Skin epidermis (tissue), 12 donors: ENCODE measurements around the gene TIAM1.

Source experiments
- H3K27ac ChIP-seq, 21 experiments: fragments of 200-600 bp; sonication (generic) in 11 of 21; one replicate each; pipeline ENCODE4 v1.5.0; 2020; ENCODE audit warnings: mild to moderate bottlenecking in 3 of 21, inconsistent platforms in 2 of 21, moderate library complexity in 2 of 21
- H3K4me3 ChIP-seq, 7 experiments: fragments of 200-600 bp; sonication (generic) in 2 of 7; one replicate each; pipeline ENCODE4 v1.5.0; 2020; ENCODE audit warnings: inconsistent platforms in 2 of 7, mild to moderate bottlenecking in 2 of 7, moderate library complexity in 1 of 7

TIAM1 gene

GRCh38 chr21:31295676-31296075, 48.4 kb downstream of the TIAM1 start:
- Histone ChIP-seq H3K4me3 (no peak overlapping the region), H3K27ac (no peak overlapping the region)

- H3K27ac ChIP-seq = peak overlapping the region in 1 of 21 experiments; percentile 6
- no peak overlapping the region for H3K4me3 ChIP-seq
Measured at GRCh38 chr21:31294691-31295090, 49.4 kb downstream of the TIAM1 start.

DNA sequence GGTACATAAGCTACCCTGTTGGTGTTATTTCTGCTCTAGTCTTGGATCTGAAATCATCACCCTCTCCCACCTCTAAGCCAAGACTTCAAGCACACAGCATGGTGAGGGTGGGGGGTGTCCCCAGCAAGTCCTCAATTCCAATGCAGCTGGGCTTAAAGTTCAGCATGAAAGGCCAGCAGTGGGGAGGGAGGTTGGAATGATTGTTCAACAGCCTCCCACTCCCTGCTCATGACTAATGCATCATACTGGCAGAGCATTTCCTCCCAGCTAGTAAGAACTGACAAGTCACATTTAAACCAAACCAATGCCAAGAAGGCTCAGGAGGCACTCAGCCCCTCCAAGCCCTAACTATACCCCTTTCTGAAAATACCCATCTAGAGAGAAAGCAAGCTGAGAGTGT, 50.1 kb downstream of the TIAM1 start:
- Histone ChIP-seq H3K27ac (peak overlapping the region in 2 of 21 experiments; percentile 6 to 15), H3K4me3 (no peak overlapping the region)

DNA sequence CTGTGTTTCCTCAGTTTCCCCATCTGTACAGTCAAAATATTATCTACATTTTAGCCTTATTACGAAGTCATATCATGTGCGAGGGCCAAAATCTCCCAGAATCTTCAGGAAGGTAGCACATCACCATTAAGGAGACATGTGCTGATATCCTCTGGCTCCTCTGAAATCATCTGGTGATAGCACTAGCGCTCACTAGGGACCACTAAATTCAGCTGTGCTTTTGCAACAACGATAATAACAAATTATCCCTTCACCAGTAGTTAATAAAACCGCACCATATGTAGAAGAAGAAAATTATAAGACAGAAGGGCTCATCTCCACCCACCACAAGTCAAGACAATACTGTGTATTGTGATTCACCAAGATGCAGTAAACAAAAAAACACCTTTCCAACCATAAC, 53.3 kb downstream of the TIAM1 start:
- Histone ChIP-seq H3K4me3 (no peak overlapping the region), H3K27ac (no peak overlapping the region)

- Histone ChIP-seq H3K27ac (no peak overlapping the region), H3K4me3 (no peak overlapping the region)
Measured at GRCh38 chr21:31289702-31290101, 54.4 kb downstream of the TIAM1 start.

- Histone ChIP-seq H3K27ac (no peak overlapping the region), H3K4me3 (no peak overlapping the region)
Measured at GRCh38 chr21:31288191-31288590, 55.9 kb downstream of the TIAM1 start.

DNA sequence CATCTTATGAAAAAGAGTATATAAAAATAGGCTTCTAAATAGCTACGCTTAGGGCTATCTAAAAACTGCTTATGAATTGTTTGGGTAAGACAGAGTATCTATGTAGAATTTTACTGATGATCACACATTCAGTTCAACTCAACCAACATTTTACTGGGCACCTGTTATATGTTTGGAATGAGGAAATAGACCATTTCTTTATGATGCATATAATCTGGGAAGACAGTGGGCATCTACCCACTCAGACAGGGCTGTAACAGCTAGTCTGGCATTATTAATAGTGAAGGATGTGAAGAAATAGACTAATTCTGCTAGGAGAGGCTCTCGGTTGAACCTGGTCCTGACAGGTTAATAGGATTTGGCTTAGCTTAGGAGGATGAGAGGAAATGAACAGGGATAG, 56.9 kb downstream of the TIAM1 start:
- H3K27ac ChIP-seq = no peak overlapping the region
- H3K4me3 ChIP-seq = no peak overlapping the region

- no peak overlapping the region for H3K4me3 ChIP-seq
- no peak overlapping the region for H3K27ac ChIP-seq
Measured at GRCh38 chr21:31286621-31287020, 57.4 kb downstream of the TIAM1 start.

DNA sequence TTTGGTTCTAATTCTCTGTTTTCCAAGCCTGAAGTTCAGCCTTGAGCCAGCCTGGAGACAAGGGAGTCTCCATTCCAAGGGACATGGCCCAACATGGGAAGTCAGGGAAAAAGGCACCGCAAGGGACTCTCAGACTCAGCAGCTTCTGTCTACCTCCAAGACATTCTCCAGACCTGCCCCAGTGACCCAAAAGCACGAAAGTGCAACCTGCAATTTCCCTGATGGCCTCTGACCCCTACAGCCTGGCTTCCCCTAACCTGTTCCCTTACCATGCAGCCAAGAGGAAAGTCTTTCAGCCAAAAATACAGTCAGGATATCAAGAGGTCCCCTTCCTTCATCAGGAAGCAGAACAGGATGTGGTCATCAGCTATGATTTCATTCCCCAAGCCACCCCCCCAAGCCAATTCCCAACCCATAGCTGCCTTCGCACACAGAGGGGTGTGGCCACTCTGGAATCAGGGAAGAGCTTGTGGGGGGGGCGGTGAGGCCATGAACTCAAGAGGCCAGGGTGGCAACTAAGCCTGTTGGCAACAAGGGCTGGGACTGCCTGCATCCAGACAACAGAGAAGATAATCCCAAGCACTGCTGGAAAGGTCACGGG, 59.2 kb downstream of the TIAM1 start:
- H3K27ac ChIP-seq = no peak overlapping the region
- H3K4me3 ChIP-seq = no peak overlapping the region

DNA sequence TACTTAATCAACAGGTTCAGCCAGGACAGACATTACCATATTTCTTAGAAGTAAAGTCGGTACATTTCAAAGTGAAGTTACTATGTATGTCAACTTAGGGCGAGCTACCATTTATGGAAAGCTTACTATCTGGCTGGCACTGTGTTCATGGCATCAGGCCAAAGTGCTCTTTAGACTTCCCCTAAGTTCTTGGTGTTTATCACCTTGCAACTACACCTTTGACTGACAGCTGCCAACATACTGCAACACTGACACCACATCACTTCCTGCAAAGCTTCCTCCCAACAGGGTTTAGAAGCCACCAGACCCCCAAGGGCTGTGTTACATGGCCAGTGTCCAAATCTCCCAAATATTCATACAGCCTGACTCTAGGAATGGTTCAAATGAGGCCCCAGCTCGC, 61.0 kb downstream of the TIAM1 start:
- H3K4me3 ChIP-seq = no peak overlapping the region
- peak overlapping the region in 2 of 21 experiments; percentile 7 to 36 for H3K27ac ChIP-seq

DNA sequence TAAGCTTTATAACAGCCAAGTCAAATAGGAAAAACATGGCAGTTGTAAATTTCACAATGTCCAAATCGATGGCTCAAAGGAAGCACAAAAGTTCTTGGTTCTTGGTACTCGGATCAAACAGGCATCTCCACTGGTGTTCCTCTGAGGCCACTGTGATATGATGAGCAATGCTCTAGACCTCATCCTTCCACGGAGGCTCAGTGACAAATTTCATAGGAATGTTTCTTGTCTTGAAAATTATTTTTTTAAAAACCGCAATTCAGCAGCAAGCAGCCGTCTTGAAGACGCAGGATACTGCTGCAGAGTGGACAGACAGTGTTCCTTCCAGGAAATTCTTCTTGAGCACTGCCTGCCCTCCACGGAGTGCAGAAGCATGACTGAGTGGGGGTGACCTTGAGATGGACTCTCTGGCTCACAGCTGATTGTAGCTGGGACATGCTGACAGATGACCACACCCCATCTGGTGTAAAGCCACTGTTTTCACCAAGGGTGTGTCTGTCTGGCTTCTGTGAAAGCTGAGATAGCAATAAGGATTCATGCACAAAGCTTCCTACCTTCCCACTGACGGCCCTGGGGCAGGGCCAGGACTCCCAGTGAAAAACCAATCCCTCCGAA, 61.9 kb downstream of the TIAM1 start:
- Histone ChIP-seq H3K27ac (peak overlapping the region in 3 of 21 experiments; percentile 7 to 36 (median 11)), H3K4me3 (no peak overlapping the region)

DNA sequence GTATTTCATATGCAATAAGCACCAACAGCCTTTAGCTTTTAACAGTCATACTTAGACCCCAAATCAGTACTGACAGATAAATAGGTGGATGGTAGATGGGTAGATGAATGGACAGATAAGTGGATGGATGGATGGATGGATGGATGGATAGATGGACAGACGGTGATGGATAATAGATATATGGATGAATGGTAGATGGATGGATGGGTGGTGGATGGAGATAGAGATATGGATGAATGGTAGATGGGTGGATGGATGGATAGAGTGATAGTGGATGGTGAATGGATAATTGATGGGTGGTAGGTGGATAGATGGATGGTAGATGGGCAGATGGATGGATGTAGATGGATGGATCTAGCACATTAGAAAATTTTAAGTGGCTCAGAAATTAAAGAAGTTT, 62.5 kb downstream of the TIAM1 start:
- no peak overlapping the region for H3K27ac ChIP-seq

GRCh38 chr21:31279986-31280385, 64.1 kb downstream of the TIAM1 start:
- H3K27ac ChIP-seq = no peak overlapping the region
- no peak overlapping the region for H3K4me3 ChIP-seq

More for the DNA sequence above, 62.5 kb downstream of the TIAM1 start:
- H3K4me3 ChIP-seq = no peak overlapping the region

DNA sequence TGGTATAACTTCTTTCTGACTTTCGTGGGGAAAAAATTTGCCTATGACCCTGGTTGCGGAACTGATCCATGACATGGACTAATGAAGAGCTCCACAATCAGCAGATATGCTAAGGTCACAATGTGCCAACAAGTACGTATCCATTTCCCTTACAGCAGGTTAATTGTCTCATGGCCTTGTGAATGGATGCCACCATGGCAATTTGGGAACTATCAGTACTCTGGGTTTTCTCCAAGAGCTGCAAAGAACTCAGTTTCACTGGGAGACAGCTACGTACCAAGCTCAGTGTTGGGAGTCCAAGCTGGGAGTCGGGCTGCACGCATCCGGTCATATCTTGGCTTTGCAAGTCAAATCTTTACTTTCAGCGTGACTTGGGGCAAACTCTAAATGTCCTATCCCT, 64.8 kb downstream of the TIAM1 start:
- Histone ChIP-seq H3K27ac (no peak overlapping the region), H3K4me3 (no peak overlapping the region)

DNA sequence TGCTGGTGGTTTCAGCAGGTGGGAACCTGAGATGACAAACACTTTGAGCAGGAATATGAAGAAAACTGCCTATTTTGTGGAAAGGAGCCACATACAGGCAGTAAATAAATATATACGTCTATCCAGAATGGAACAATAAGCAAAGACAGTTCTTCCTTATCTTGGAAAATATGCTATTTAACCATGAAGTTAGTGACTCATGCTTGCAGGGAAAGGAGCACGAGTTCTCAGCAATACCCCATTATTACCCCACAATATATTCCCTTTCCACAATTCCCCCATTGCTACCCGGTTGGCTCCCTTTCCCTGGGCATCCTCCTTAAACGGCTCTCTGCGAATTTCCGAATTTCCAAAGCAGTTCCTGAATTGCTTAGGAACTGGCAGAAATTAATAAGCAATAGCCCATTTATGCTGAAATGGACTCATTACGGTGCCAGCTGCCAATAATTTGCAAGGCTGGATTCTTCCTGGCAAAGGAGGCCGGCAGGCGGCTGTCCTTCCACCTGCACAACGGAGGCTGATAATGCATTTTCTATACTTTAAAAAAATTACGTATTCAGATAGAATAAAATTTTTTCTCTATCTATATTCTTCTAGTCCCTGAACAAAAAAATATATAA, 65.4 kb downstream of the TIAM1 start:
- no peak overlapping the region for H3K4me3 ChIP-seq

DNA sequence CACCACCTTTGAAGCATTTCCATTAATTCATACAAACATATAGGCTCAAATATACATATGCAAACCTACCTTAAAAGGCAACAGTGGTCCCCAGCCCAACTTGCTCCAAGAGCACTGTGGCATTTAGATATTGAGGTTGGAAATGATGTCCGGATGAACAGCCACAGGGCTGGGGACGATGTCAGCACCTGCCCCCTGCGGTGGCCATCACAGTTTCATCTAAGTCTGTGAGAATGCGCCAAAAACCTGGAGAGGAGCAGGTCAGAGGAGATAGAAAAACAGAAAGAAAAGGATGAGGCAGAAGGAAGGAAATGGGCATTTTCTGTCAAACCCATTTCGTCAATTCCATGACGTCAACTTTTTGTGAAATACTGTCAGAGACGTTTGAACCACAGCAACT, 67.4 kb downstream of the TIAM1 start:
- no peak overlapping the region for H3K27ac ChIP-seq
- no peak overlapping the region for H3K4me3 ChIP-seq

More for the DNA sequence above, 65.4 kb downstream of the TIAM1 start:
- H3K27ac ChIP-seq = no peak overlapping the region

- H3K4me3 ChIP-seq = no peak overlapping the region
- H3K27ac ChIP-seq = no peak overlapping the region
Measured at GRCh38 chr21:31275901-31276300, 68.2 kb downstream of the TIAM1 start.

GRCh38 chr21:31273278-31273677, 70.8 kb downstream of the TIAM1 start:
- Histone ChIP-seq H3K4me3 (no peak overlapping the region), H3K27ac (no peak overlapping the region)

DNA sequence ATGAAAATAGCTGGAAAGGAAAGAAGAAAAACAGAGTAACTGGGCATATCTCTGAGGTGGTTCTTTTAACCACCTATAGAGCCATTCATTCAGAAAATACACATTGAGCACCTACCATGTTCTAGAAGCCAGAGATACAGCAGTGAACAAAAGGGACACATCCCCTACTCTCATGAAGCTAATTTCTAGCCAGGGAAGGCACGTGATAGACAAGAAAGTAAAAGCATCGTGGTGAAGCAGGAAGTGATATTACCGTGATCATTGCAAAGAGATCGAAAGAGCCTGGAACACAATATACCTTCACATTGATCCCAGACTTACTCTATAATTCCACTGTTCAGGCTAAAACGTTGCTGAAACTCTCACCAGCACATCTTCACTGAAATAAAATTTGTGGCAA, 76.0 kb downstream of the TIAM1 start:
- H3K27ac ChIP-seq = peak overlapping the region in 1 of 21 experiments; percentile 51
- no peak overlapping the region for H3K4me3 ChIP-seq

- Histone ChIP-seq H3K27ac (no peak overlapping the region), H3K4me3 (no peak overlapping the region)
Measured at GRCh38 chr21:31267644-31268043, 76.4 kb downstream of the TIAM1 start.

DNA sequence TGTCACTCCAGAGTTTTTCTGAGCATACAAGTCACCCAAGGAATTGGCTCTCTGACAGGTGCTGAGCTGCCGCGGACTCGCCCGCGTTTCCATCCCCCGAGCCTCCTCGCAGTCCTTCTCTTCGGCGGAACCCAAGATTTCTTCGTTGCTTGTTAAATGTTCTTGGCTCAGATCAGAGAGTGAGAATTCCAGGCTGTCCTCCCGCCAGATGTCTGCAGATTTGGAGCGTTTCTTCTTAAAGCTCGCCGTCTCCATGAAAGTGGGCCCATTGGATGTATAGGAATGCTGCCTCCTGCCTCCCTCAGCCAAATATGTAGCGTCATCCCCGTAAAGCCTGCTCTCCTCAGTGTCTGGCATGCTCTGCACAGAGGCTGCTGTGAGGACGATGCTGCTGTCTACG, 77.8 kb downstream of the TIAM1 start:
- Histone ChIP-seq H3K4me3 (no peak overlapping the region), H3K27ac (no peak overlapping the region)
